IMR-90 (cell line): Measurements from ENCODE around the gene TGOLN2. TPM values are rescaled to one million over a fixed set of nuclear protein-coding genes. Genes with fewer than 3 reads are reported as not detected.

ENCODE experiments used
- ATAC-seq: fragments of 200-7000 bp; cut with Tn5 transposase; 2 replicates; pipeline ENCODE4 v1.9.1; 2020; ENCODE audit warnings: low read depth, mild to moderate bottlenecking, moderate library complexity
- Bru-seq: library from RNA; stranded (reverse); fragments of 400-500 nt; gene quantifications from one replicate; lab custom pipeline; 2021; lab: Mats Ljungman, UMichigan
- BruChase-seq, 2 experiments: library from RNA; stranded (reverse); fragments of 400-500 nt; gene quantifications; one replicate each; lab custom pipeline; 2021; lab: Mats Ljungman, UMichigan
- BruUV-seq: library from RNA; stranded (reverse); fragments of 400-500 nt; replicated peaks from 2 replicates; lab custom pipeline; 2021; lab: Mats Ljungman, UMichigan
- CTCF ChIA-PET: fragments of 300-600 bp; formaldehyde crosslinking; extraction: SDS; loops from one replicate; lab custom pipeline; 2021; ENCODE audit warnings: antibody characterized with exemption; lab: Yijun Ruan, JAX
- POLR2A ChIA-PET: fragments of 300-600 bp; sonication (Branson Sonifier 250); formaldehyde crosslinking; loops from one replicate; lab custom pipeline; 2022; ENCODE audit warnings: antibody characterized with exemption; ENCODE audit not compliant: unreplicated experiment; lab: Charles Lee
- DNase-seq: peaks from one replicate; pipeline ENCODE4 v3.0.0; 2013
- H2AFZ ChIP-seq: replicated peaks from 2 replicates; pipeline ENCODE3; 2013; ENCODE audit warnings: low read length, mild to moderate bottlenecking; ENCODE audit not compliant: poor library complexity
- H2AK5ac ChIP-seq: 2 replicates; pipeline ENCODE4 v1.6.1; 2013; ENCODE audit warnings: low read depth, low read length, inconsistent platforms
- H2AK9ac ChIP-seq: replicated peaks from 2 replicates; pipeline ENCODE3; 2013; ENCODE audit warnings: mild to moderate bottlenecking, low read depth, low read length, moderate library complexity; ENCODE audit not compliant: poor library complexity
- H2BK120ac ChIP-seq: 2 replicates; pipeline ENCODE4 v1.6.1; 2013; ENCODE audit warnings: low read depth, low read length, inconsistent platforms
- H2BK15ac ChIP-seq: 3 replicates; pipeline ENCODE4 v1.6.1; 2013; ENCODE audit warnings: low read depth, low read length, inconsistent platforms
- H2BK20ac ChIP-seq: 2 replicates; pipeline ENCODE4 v1.6.1; 2013; ENCODE audit warnings: low read depth, mild to moderate bottlenecking, inconsistent platforms, low read length, moderate library complexity
- H2BK5ac ChIP-seq: 2 replicates; pipeline ENCODE4 v1.6.1; 2013; ENCODE audit warnings: mild to moderate bottlenecking, low read depth, low read length, inconsistent platforms; ENCODE audit not compliant: poor library complexity, severe bottlenecking
- H3K14ac ChIP-seq: replicated peaks from 2 replicates; pipeline ENCODE4 v1.6.1; 2013; ENCODE audit warnings: low read depth, low read length, inconsistent platforms
- H3K18ac ChIP-seq: 2 replicates; pipeline ENCODE4 v1.6.1; 2013; ENCODE audit warnings: low read depth, low read length, control low read depth
- H3K23ac ChIP-seq: 2 replicates; pipeline ENCODE4 v1.6.1; 2013; ENCODE audit warnings: low read depth, low read length, inconsistent platforms
- H3K27ac ChIP-seq: 2 replicates; pipeline ENCODE4 v1.5.1; 2013; ENCODE audit warnings: mild to moderate bottlenecking, control low read depth, low read length; ENCODE audit not compliant: insufficient read depth
- H3K27me3 ChIP-seq: 2 replicates; pipeline ENCODE4 v1.6.1; 2013; ENCODE audit warnings: low read length; ENCODE audit not compliant: control insufficient read depth, insufficient read depth
- H3K36me3 ChIP-seq: 2 replicates; pipeline ENCODE4 v1.6.1; 2013; ENCODE audit warnings: low read length, mixed read lengths; ENCODE audit not compliant: control insufficient read depth, insufficient read depth
- H3K4ac ChIP-seq: 2 replicates; pipeline ENCODE4 v1.6.1; 2013; ENCODE audit warnings: low read depth, low read length, inconsistent platforms
- H3K4me1 ChIP-seq: 2 replicates; pipeline ENCODE4 v1.6.1; 2013; ENCODE audit warnings: low read length, mixed read lengths; ENCODE audit not compliant: control insufficient read depth, insufficient read depth
- H3K4me2 ChIP-seq: 2 replicates; pipeline ENCODE4 v1.6.1; 2013; ENCODE audit warnings: low read depth, mild to moderate bottlenecking, control low read depth, low read length, moderate library complexity
- H3K4me3 ChIP-seq: 2 replicates; pipeline ENCODE4 v1.5.1; 2013; ENCODE audit warnings: low read depth, mild to moderate bottlenecking, control low read depth, low read length, moderate library complexity; ENCODE audit not compliant: insufficient read depth
- H3K56ac ChIP-seq: 2 replicates; pipeline ENCODE4 v1.6.1; 2013; ENCODE audit warnings: low read length, inconsistent platforms; ENCODE audit not compliant: insufficient read depth; ENCODE audit errors: extremely low read depth
- H3K79me1 ChIP-seq, 2 experiments: 2 replicates each; pipeline ENCODE4 v1.6.1; 2013; ENCODE audit warnings: low read length in 2 of 2, inconsistent platforms in 1 of 2, low read depth in 1 of 2
- H3K9ac ChIP-seq: 2 replicates; pipeline ENCODE4 v1.6.1; 2013; ENCODE audit warnings: low read depth, low read length, control low read depth
- H3K9me1 ChIP-seq: 2 replicates; pipeline ENCODE4 v1.6.1; 2013; ENCODE audit warnings: low read length, inconsistent platforms; ENCODE audit not compliant: insufficient read depth
- H3K9me3 ChIP-seq: 2 replicates; pipeline ENCODE4 v1.6.1; 2013; ENCODE audit warnings: low read length; ENCODE audit not compliant: control insufficient read depth, insufficient read depth
- H4K20me1 ChIP-seq: 2 replicates; pipeline ENCODE4 v1.6.1; 2013; ENCODE audit warnings: low read length, inconsistent platforms; ENCODE audit not compliant: insufficient read depth
- H4K5ac ChIP-seq: 2 replicates; pipeline ENCODE4 v1.6.1; 2013; ENCODE audit warnings: mild to moderate bottlenecking, low read depth, low read length, control low read depth
- H4K8ac ChIP-seq, 2 experiments: 2 replicates each; pipeline ENCODE4 v1.6.1; 2013; ENCODE audit warnings: low read depth in 2 of 2, low read length in 2 of 2, control low read depth in 1 of 2, inconsistent platforms in 1 of 2
- H4K91ac ChIP-seq: 2 replicates; pipeline ENCODE4 v1.6.1; 2013; ENCODE audit warnings: low read depth, low read length, inconsistent platforms; ENCODE audit not compliant: insufficient read depth
- BHLHE40 ChIP-seq: fragments of 150-350 bp; IDR thresholded peaks from 2 replicates; pipeline ENCODE4 v1.6.1; 2016; ENCODE audit warnings: mild to moderate bottlenecking, low read depth, low read length
- CTCF ChIP-seq: conservative IDR thresholded peaks from 2 replicates; pipeline ENCODE4 v1.5.1; 2012; ENCODE audit warnings: mild to moderate bottlenecking, low read depth, low read length, improper control_type of control experiment
- ELK1 ChIP-seq: fragments of 150-350 bp; IDR thresholded peaks from 2 replicates; pipeline ENCODE4 v1.6.1; 2016; ENCODE audit warnings: low read depth, mild to moderate bottlenecking, low read length, moderate library complexity, borderline replicate concordance
- FOS ChIP-seq: fragments of 150-350 bp; IDR thresholded peaks from 2 replicates; pipeline ENCODE4 v1.6.1; 2016; ENCODE audit warnings: low read depth, low read length
- MAZ ChIP-seq: IDR thresholded peaks from 2 replicates; pipeline ENCODE4 v1.6.1; 2012; ENCODE audit warnings: low read depth, mild to moderate bottlenecking, low read length, improper control_type of control experiment, moderate library complexity, borderline replicate concordance
- MXI1 ChIP-seq: IDR thresholded peaks from 2 replicates; pipeline ENCODE4 v1.6.1; 2012; ENCODE audit warnings: low read depth, mild to moderate bottlenecking, low read length, moderate library complexity, borderline replicate concordance
- NFE2L2 ChIP-seq: fragments of 150-350 bp; IDR thresholded peaks from 2 replicates; pipeline ENCODE4 v1.6.1; 2016; ENCODE audit warnings: low read depth, mild to moderate bottlenecking, low read length
- POLR2A ChIP-seq: IDR thresholded peaks from 2 replicates; pipeline ENCODE4 v1.6.1; 2012; ENCODE audit warnings: mild to moderate bottlenecking, low read depth, low read length
- RAD21 ChIP-seq: IDR thresholded peaks from 2 replicates; pipeline ENCODE4 v1.6.1; 2012; ENCODE audit warnings: low read length, improper control_type of control experiment
- RCOR1 ChIP-seq: IDR thresholded peaks from 2 replicates; pipeline ENCODE4 v1.6.1; 2012; ENCODE audit warnings: mild to moderate bottlenecking, low read length, improper control_type of control experiment; ENCODE audit not compliant: insufficient replicate concordance
- RFX5 ChIP-seq: IDR thresholded peaks from 2 replicates; pipeline ENCODE4 v1.8.0; 2012; ENCODE audit warnings: low read depth, mild to moderate bottlenecking, low read length, moderate library complexity
- SMC3 ChIP-seq: fragments of 150-350 bp; IDR thresholded peaks from 2 replicates; pipeline ENCODE4 v1.6.1; 2016; ENCODE audit warnings: low read depth, mild to moderate bottlenecking, antibody characterized with exemption, low read length, moderate library complexity
- WGBS, 2 experiments: methylation state at CpG; one replicate each; pipeline versions ENCODE4 v1.1.5 to v1.1.7; 2013; ENCODE audit warnings: missing lambda C conversion rate in 2 of 2; ENCODE audit not compliant: insufficient read length in 1 of 2; ENCODE audit errors: extremely low coverage in 2 of 2; 5-methylcytosine and 5-hydroxymethylcytosine counted together
- dilution Hi-C: fragments of 300-500 bp; cut with HindIII; formaldehyde crosslinking; loops from one replicate; pipeline ENCODE4 v1.14.3; 2018; ENCODE audit warnings: low sequenced_read_pairs; ENCODE audit not compliant: unreplicated experiment
- in situ Hi-C: fragments of 300-500 bp; cut with MboI; formaldehyde crosslinking; loops from 3 replicates; pipeline ENCODE4 v1.14.3; 2019; ENCODE audit warnings: low sequenced_read_pairs, inconsistent platforms, mixed read lengths
- intact Hi-C: fragments of 100-400 bp; cut with micrococcal nuclease; formaldehyde crosslinking; loops from 2 replicates; pipeline ENCODE4 v1.10.0; 2022
- long read RNA-seq: library from polyadenylated mRNA; unstranded; transcript quantifications from one replicate; pipeline ENCODE4 v2.0.0, GENCODE V29; 2021; ENCODE audit not compliant: unreplicated experiment
- polyA plus RNA-seq, 3 experiments: library from polyadenylated mRNA; depleted of rRNA; stranded (reverse); fragments of >200 nt; gene quantifications; 2 replicates each; pipeline ENCODE4 v1.2.3, GENCODE V29; 2012; ENCODE audit warnings: low replicate concordance in 1 of 3
- total RNA-seq: library from RNA; depleted of rRNA; stranded (reverse); fragments of >200 nt; gene quantifications from 2 replicates; pipeline ENCODE4 v1.2.3, GENCODE V29; 2012; rRNA removed

Gene TGOLN2
- total RNA-seq (57.7 and 61.7 TPM in 2 replicates), polyA plus RNA-seq (2012; rRNA removed) (92.3 and 94.2 TPM in 2 replicates), Bru-seq, nascent RNA (percentile 95 among the genes with signal in this experiment), BruChase-seq, experiment 1, labeled RNA remaining after a 6-hour chase (percentile 100 among the genes with signal in this experiment), BruChase-seq, experiment 2, labeled RNA remaining after a 2-hour chase (percentile 99 among the genes with signal in this experiment)
- 65.8 and 82.6 TPM in 2 replicates for polyA plus RNA-seq (2012; cell fraction: cytosol; rRNA removed)
- 27.8 and 83.8 TPM in 2 replicates for polyA plus RNA-seq (2012; cell fraction: nucleus; rRNA removed; ENCODE audit: low replicate concordance)
- long read RNA-seq, full-length matches to known transcripts: 24 of 132 reads
- long read RNA-seq, partial matches to known transcripts: 9 of 132 reads
- long read RNA-seq, other reads (novel, unspliced or antisense): 99 of 132 reads

GRCh38 chr2:85327822-85328617 lies at the start of gene TGOLN2:
Gene TGOLN2 (minus strand): TSS chr2:85327989. CDS start chr2:85327962, 27 bp downstream.
- peaks cover 34% of the 10 kb centered on the region for H4K20me1 ChIP-seq
- H2BK120ac ChIP-seq: peak within 1 kb of the TSS; percentile 58
- H3K4me1 ChIP-seq: peaks cover 7% of the 10 kb centered on the region
- peaks cover 30% of the 10 kb centered on the region for H3K36me3 ChIP-seq
- peaks cover 8% of the 10 kb centered on the region for H3K9me1 ChIP-seq
- CTCF ChIA-PET: interaction anchor here (0.6 kb wide), 2 partner anchors 9 to 217 kb away, joined by 3 read pairs; no protein-coding TSS in a partner anchor
- H2BK15ac ChIP-seq: peak within 1 kb of the TSS; percentile 60; the same call in 1 of the 3 replicates
- ATAC-seq (peak; percentile 97), DNase-seq (peak; percentile 85)
- H4K8ac ChIP-seq: peak within 1 kb of the TSS; percentile 92 to 97
- peak within 1 kb of the TSS; percentile 100 for H3K4me2 ChIP-seq
- dilution Hi-C loops (no loop called here), in situ Hi-C loops (no loop called here), intact Hi-C loops (loop anchor here (1.0 to 5.0 kb wide), 2 partner anchors 26 to 224 kb away; partner anchors contain the start of genes ELMOD3 and RETSAT)
- H2AFZ ChIP-seq: peak within 1 kb of the TSS; percentile 99
- no peaks in the 10 kb centered on the region for H3K9me3 ChIP-seq
- H3K18ac ChIP-seq: peak within 1 kb of the TSS; percentile 74
- 0% methylated on average over 39 of the region's 57 CpGs; no CpG with 5 or more reads in 1 of the 2 experiments for WGBS, 2 experiments
- H3K9ac ChIP-seq: peak within 1 kb of the TSS; percentile 97
- peak within 1 kb of the TSS; percentile 90 for H3K27ac ChIP-seq
- H3K23ac ChIP-seq: peak within 1 kb of the TSS; percentile 91
- POLR2A ChIA-PET: interaction anchor here (0.6 to 1.3 kb wide), 3 partner anchors 26 to 284 kb away, joined by 3 to 6 read pairs (median 5); partner anchors contain the start of genes C2orf68, ELMOD3 and RETSAT
- peak within 1 kb of the TSS; percentile 78 for H3K56ac ChIP-seq
- H3K4me3 ChIP-seq: peak within 1 kb of the TSS; percentile 57
- H2AK9ac ChIP-seq: peak within 1 kb of the TSS; percentile 95
- H3K79me1 ChIP-seq: peaks cover 3 to 50% of the 10 kb centered on the region in 2 experiments
- H3K27me3 ChIP-seq: no peaks in the 10 kb centered on the region
- H3K14ac ChIP-seq: peak within 1 kb of the TSS; percentile 96
- peak within 1 kb of the TSS; percentile 87 for H2BK5ac ChIP-seq
- H2BK20ac ChIP-seq: peak within 1 kb of the TSS; percentile 25; the same call in 1 of the 2 replicates
- peak within 1 kb of the TSS; percentile 91 for H4K91ac ChIP-seq
- H2AK5ac ChIP-seq: peak within 1 kb of the TSS; percentile 81
- TSS peak; percentile 98 for BruUV-seq
- H3K4ac ChIP-seq: peak within 1 kb of the TSS; percentile 92
- peak within 1 kb of the TSS; percentile 88 for H4K5ac ChIP-seq
- TF ChIP-seq RAD21: no peak
- no peak for TF ChIP-seq RCOR1
- peak; percentile 97 for TF ChIP-seq POLR2A
- no peak for TF ChIP-seq BHLHE40
- TF ChIP-seq MXI1: no peak
- no peak for TF ChIP-seq SMC3
- TF ChIP-seq FOS: no peak
- peak; percentile 70; the same call in 1 of the 2 replicates for TF ChIP-seq MAZ
- TF ChIP-seq CTCF: no peak
- no peak for TF ChIP-seq ELK1
- no peak for TF ChIP-seq RFX5
- TF ChIP-seq NFE2L2: no peak
